HG02571 (cell line): ENCODE data around the gene PADI3.

Experiments used
- ATAC-seq: cut with Tn5 transposase; IDR thresholded peaks from one replicate; pipeline ENCODE4 v1.9.1; 2021; ENCODE audit warnings: mild to moderate bottlenecking, moderate library complexity; ENCODE audit not compliant: unreplicated experiment

PADI3 gene

DNA sequence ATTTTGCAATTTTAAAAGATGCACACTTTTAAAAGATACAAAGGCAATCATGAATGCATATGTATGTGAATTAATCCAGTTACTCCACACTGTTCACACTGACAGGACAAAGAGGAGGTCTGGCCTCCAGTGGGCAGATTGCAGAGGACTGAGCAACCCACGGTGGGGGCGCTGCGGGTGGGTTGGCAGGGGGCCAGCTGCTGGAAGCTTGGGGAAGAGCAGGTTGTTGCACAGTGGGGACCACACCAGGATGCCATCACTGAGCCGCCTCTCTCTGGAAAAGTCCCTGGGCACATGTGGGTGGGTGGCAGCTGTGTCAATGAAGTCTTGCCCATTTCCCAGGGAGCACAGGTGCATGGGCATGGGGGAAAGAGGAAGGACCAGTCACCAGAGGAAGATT is 46.4 kb downstream of the PADI3 start:
- no peak for ATAC-seq

DNA sequence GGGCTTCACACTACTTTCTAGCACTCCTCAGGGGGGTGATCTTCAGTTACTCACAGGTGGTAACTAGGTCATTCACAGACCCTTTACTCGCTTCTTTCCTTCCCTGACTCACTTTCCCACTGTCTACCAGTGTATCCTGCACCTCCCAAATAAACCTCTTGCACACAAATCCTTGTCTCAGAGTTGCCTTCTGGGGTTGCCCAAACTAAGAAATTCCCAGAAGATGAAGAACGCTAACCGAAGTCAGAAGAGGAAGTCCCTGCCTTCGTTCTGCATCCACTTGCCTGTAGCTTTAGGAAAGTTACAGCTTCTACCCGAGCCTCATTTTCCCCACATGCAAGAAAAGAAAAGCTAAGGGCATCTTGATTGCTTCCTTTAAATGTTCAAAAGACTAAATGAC is 47.2 kb downstream of the PADI3 start:
- ATAC-seq, result no peak

DNA sequence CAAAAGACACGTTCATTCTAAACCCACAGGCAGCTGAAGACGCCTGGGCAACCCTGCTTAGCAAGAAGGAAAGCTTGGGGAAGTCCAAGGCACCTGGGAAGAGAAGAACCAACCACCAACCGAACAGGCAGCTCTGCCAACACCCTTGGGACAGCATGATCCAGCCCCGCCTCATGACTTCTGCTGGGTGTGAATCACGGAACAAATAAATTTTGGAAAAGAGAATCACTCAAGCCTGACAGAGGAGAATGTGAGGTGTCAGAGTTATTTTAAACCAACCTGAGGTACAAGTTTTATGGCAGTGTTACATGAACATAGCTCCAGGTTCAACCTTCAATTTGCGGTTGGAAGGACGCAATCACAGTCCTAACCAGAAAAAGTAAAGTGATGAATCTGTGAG is 49.1 kb downstream of the PADI3 start:
- ATAC-seq, result no peak

DNA sequence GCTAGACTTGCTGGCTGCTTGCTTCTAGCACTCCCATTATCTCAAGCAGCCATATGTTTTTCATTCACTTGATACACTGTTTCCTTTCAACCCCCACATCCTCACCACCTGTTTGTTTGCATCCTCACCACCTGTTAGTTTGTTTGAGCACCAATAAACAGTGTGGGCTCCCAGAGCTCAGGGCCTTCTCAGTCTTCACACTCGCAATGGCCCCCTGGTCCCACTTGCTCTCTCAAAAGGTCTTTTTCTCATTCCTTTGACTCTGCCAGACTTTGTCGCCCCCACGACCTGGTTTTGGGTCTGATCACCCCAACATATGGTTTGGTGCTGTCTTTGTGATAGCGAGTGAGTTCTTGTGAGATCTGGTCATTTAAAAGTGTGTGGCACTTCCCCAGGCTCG is 52.9 kb downstream of the PADI3 start:
- ATAC-seq, result no peak

DNA sequence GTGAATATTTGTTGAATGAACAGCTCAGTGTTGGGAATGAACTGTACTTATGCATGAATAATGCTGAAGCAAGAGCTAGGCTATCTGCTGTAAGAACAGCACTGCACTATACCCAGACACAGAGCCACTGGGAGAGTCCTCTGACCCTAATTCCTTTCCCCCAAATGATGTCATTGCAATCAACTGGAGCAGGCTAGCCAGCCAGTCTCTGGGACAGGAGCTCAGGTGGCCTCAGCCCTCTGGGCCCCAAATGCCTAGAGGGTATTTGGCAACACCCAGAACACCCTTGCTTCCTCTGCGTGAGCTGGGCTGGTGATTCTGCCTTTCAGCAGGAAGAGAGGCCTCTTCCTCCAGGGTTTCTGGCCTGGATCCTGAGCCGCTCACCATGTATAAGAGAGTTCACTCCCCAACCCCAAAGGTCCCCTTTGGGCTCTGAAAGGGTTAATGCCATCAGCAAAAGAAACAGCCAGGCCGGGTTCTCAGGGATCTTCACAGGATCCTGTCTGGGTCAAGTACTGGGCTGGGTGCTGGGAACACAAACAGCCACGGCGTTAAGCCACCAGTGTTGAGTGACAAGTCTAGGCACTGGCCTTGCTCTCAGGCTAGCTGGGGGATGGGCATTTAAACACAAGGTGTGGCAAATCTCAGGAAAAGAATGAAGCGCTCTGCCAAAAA is 55.4 kb downstream of the PADI3 start:
- no peak for ATAC-seq

DNA sequence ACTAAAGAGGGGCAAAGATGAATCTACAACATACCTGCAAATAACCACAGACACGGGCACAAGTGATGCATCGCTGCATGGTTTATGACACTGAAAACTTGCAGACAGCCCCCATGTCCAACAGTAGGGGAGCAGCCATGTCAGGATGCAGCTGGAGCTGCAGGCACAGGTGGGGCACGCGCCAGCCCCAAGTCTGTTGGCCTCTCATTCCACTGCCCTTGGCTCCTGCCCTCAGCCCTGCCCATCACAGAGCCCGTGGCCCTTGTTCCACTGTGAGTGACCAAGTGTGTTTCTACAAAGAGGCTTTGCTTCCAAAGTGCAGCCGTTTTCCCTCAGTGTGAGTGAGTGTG is 55.9 kb downstream of the PADI3 start:
- ATAC-seq, result no peak

DNA sequence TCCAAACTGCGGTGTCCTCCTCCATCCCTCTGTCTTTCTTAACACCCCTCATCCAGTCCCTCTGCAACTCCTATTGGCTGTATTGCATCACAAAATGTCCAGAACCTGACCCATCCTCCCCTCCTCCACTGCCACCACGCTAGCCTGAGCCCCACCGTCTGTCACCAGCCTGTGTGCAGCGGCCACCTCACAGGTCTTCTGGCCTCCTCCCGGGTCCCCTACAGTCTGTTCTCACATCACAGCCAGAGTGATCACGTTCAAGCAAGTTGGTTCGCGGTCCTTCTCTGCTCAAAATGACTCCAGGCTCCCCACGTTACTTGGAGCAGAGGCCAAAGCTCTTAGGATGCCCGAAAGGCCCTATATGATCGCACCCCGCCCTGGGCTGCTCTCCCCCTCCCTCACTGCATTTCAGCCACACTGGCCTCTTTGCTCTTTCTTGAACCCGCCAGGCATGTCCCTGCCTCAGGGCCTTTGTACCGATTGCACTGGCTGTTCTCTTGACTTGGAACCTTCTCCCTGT is 56.7 kb downstream of the PADI3 start:
- no peak for ATAC-seq

DNA sequence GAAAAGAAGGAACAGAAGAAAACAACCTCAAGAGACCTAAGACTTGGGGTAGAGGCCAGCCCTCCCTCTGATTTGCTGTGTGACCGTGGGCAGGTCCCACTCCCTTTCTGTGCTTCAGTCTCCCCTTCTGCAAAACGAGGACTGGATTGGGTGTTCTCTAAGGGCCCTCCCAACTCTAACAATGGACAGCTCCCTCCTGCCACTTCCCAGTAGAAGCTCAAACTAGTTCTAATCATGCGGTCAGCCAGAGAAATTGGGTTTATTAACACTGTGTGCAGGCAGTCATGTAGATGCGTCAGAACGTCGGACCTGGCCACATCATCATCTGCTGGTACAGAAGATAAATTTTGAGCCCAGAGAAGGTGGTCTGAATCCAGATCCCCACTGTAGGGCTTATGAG is 57.5 kb downstream of the PADI3 start:
- no peak for ATAC-seq

DNA sequence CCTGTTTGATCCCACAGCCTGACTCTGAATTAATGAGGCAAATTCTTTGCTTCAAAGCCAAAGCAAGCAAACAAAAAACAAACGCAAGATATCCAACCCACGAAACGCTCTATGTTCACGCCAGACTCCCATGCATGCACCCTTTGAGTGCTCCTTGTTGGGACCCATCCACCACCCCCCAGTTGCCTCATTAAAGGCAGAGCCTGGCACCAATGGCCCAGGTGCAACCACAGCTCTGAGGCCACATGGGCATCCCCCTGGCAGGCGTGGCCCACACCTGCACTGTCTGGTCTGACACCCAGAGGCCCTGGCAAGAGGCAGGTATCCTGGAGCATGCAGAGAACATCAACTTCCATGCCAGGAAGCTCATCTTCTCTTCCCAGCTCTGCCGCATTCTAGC is 58.0 kb downstream of the PADI3 start:
- no peak for ATAC-seq

DNA sequence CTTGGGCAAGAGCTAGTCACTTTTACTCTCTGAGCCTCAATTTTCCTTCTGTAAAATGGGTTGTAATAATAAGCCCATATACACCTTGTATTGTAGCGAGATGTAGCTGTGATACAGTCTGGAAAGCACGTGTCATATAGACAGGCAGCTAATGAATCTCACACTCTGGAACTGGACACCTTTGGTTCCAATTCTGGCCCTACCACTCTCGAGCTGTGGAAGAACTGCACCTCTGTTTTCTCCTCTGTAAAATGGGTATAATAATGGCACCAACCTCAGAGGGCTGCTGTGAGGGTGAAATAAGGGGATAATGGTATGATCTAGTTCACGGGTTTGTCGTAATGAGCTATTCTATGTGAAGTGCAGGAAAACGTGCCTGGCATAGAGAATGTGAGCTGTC is 58.4 kb downstream of the PADI3 start:
- ATAC-seq, result no peak

DNA sequence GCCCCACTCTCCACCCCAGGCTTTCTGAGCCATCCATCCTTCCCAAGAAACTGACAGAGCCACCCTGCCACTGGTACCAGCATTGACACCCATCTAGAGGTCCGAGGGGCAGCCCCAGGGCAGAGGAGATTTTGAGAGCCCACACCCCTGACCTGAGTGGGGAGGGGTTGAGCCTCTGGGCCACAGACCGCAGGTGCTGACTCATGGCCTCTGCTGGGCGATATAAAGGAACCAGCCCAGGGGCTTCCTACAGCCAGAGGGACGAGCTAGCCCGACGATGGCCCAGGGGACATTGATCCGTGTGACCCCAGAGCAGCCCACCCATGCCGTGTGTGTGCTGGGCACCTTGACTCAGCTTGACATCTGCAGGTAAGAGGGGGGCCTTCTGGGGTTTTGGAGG is 59.0 kb downstream of the PADI3 start, which contains the start of gene PADI4:
Gene PADI4, plus strand, starts transcription at position 252 of the 400 bp plus-strand sequence. Its CDS starts 26 bp downstream, at position 278.
- no peak for ATAC-seq

DNA sequence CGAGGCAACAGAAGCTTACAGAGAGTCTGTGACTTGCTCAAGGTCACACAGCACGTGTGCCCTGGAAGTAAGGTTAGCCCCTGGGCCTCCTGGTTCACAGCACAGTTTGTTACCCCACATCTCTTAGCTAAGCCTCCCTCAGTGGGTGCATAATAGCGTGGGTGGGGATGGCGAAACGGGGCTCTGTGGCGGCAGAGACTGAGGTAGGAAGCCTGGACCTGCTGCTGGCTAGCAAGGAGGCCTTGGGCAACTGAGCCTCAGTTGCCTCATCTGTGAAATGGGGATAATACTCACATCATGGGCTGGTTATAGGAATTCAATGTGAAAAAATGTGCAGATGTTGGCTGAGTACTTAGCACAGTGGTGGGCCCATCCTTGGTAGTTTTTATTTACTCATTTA is 59.7 kb downstream of the PADI3 start:
- no peak for ATAC-seq

DNA sequence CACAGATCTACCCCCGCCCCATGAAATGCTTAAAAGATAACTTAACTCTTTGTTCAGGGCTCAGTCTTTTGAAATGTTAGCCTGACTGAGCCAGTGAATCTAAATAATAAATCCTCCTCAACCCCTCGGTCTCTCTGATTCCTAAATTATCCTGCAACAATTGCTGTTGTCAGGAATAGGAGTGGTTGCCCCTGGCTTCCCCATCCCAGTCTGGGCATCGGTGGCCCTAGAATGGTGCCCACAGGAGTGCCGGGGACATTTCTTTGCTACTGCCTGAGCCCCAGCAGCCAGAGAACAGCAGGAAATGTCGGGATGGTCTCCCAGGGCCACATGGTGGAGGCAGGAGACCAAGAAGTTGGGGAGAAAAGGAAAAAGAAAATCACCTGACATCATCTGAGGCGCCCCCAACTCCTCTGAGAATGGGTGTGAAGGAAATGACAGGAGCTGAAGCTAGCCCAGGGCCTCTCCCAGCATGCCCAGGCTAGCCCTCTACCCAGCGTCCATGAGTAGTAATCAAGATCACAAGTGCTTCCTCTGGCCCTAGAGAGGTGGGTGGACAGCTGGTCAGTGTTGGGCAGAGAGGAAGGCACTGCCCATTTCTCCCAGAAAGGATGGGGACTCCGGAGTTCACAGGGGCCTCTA is 60.6 kb downstream of the PADI3 start:
- no peak for ATAC-seq

DNA sequence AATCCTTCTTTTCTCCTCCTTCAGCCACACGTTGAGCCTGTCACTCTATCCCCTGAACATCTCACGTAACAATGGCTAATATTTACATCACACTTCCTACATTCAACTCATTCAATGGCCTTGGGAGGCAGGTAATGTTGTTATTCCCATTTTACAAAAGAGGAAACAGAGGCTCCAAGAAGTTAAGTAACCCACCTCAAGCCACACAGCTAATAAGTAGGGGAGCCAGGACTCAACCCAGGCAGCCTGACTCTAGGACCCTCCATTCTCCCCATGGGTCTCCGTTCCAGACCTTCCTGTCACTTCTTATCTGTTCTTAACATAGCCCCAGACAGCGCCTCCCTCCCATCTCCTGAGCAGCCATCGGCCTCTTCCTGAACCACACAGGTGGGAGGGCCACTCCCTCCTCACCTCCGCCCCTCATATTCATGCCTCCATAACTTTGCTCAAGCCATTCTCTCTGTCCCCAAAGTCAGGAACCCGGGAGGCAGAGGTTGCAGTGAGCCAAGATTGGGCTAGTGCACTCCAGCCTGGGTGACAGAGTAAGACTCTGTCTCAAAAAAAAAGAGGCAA is 61.3 kb downstream of the PADI3 start:
- no peak for ATAC-seq

DNA sequence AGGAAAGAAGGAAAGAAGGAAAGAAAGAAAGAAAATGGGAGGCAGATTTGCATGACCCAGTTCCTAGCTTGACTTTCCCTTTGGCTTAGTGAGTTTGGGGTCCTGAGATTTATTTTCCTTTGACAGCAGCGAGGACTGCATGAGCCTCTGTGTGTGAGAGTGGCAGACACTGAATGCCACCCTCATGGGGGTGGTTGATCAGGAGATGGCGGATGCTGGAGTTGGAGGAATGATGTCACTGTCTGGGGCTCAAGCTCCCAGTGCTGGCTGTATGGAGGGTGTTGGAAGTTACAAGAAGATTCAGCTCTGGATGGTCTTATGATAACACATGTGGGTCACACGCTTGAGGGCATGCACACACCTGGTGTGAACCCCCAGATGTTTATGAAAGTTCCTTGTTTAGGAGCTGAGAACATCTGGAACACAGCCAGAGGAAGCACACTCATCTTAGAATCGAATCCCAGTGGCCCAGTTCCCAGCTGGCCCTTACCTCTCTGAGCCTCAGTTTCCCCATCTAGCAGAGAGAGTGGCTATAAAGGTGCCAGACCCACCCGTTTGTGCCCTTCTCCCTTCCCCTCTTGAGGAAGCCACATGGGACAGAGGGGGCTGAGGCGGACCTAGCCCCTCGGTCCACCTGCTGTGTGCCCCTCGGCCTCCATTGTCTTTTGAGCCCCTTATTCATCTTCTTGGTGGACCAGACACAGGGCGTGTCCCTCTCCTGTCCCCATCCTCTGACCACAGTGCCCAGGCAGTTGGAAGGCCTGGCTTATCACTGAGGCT is 64.8 kb downstream of the PADI3 start:
- ATAC-seq, result no peak

DNA sequence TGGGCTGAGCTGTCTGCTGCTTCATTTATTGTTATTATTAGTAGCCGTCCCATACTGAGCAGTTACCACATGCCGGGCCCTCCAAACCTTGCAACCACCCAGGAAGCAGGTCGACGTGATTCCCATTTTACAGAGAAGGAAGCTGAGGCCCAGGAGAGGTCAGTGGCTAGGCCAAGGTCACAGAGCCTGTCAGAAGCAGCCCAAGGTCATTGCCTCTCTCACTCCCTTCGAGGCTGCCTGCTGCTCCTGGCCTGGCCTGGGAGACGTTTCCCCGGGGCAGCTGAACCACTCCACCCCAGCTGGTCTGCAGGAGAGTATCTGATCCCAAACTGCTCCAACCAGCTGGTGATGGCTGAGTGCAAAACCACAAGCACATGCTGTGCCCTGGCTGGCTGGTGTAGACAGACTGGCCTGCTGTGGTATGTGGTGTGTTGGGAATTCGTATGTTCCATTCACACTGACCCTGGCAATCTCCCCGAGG is 65.6 kb downstream of the PADI3 start:
- ATAC-seq, result no peak

DNA sequence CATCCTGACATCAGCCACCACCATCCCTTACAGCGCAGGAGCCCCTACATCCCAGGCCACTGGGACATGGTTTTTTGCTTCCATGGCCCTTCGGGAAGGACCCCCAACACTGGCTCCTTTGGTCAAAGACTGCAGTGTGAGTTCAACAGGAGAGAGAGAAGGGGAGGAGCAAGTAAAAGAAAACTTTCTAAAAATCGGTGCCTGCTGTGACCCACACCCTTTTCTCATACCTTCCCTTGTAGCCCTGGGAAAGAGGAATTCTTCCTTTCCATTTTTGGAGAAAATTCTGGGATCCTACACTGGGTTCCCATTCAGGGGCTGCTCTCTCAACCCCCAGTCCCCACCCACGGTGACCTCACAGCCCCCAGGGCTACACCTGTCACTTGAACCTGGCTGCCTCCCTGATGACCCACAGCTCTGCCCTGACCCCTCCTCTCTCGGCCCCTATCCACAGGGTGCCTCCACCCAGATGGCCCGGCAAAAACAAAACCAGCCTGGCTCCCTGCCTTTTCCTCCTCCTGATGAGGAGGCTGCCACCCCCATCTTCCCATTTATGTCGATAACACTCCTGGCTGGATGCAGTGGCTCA is 66.7 kb downstream of the PADI3 start:
- ATAC-seq, result no peak

DNA sequence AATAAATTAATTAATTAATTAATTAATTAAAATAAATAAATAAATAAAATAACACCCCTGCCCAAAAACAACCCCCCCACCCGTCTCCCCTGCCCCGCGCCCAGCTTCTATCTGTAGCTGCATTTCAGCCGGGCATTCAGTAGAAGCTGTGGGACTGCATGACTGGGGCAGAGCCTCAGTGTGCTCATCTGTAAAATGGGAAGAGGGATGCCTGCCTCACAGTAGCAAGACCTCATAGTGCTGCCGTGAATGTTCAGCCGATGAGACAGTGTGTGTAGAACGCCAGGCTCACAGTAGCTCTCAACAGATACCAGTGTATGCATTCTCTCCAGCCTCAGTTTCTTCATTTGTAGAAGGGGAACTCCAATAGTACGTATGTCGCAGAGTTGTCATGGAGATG is 67.8 kb downstream of the PADI3 start:
- no peak for ATAC-seq

DNA sequence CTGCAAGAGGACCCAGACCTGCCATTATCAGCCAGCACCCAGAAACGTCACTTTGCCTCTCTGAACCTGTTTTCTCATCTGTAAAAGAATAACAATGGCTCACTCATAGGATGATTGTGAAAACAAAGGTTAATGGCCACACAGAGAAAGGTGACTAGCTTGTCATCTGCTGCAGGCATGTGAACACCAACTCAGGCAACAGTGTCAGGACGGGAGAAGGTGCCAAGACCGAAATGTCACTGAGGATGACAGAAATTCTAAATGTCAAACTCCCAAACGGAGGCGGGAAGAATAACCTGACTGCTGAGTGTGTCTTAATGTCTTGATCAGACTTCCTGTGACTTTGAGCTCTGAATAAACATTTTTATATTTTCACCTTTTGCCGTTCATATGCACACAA is 69.4 kb downstream of the PADI3 start:
- ATAC-seq, result no peak

DNA sequence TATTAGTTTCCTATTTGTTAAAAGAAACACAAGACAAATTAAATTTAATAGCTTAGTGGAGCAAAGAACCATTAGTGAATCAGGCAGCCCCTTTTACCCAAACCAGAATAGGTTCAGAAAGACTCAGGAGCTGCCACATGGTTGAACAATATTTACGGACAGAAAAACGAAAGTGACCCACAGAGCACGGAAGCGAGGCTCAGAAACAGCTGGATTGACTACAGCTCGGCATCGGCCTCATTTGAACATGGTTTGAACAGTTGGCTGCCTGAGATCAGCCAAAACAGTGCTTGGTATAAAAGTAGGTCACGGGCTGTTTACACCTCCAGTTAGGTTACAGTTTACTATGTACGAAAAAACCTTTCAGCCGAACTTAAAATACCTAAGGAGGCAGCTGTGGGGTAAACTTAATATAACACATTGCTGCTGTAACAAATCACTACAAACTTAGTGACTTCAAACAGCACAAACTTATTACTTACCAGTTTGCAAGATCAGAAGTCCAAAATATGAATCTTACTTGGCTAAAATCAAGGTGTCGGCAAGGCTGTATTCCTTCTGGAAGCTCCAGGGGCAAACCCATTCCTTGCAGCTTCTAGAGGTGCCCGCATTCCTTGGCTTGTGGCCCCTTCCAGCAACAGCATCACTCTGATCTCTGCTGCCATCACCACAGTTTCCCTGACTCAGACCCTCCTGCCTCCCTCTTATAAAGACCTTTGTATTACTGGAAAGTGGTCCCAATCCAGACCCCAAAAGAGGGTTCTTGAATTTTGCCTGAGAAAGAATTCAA is 70.9 kb downstream of the PADI3 start:
- no peak for ATAC-seq
